ENCODE measurements around the gene CDKL5. TPM values are rescaled to one million over a fixed set of nuclear protein-coding genes. Genes with fewer than 3 reads are reported as not detected.

Gene CDKL5
- total and polyA plus RNA-seq, 2 donors (not counting 1 experiment from before 2014, with no cell fraction given) = 0.72 to 4.6 TPM

GRCh38 chrX:18577400-18577799, 152.0 kb downstream of the CDKL5 start:
- Histone ChIP-seq H3K4me3 (ENCODE audit: control extremely low read depth in 1 of 5, extremely low read depth in 1 of 5, insufficient read depth in 1 of 5, low read depth in 2 of 5, low read length in 4 of 5) (no peak overlapping the region), H3K27ac (ENCODE audit: low read length in 2 of 2) (no peak overlapping the region), H3K36me3 (replicated peaks in 1 of 2; ENCODE audit: control extremely low read depth in 1 of 2, control insufficient read depth in 1 of 2, extremely low read depth in 1 of 2, insufficient read depth in 2 of 2, low read length in 1 of 2) (no peaks in the 10 kb centered on the region), H3K4me2 (replicated peaks; ENCODE audit: low read depth, low read length, poor library complexity, severe bottlenecking) (no peak overlapping the region), H3K79me2 (ENCODE audit: control insufficient read depth, insufficient read depth, low read length) (no peaks in the 10 kb centered on the region), H3K9me3 (ENCODE audit: control extremely low read depth in 1 of 3, control insufficient read depth in 2 of 3, insufficient read depth in 1 of 3, low read length in 2 of 3) (no peaks in the 10 kb centered on the region), H3K27me3 (replicated peaks in 1 of 4; ENCODE audit: control extremely low read depth in 1 of 4, control insufficient read depth in 3 of 4, insufficient read depth in 4 of 4, low read length in 3 of 4) (no peaks in the 10 kb centered on the region), H4K20me1 (ENCODE audit: control insufficient read depth, insufficient read depth, low read length, poor library complexity, severe bottlenecking) (no peaks in the 10 kb centered on the region), H3K4me1 (ENCODE audit: control insufficient read depth in 2 of 2, insufficient read depth in 2 of 2, low read length in 2 of 2) (no peaks in the 10 kb centered on the region), H3K9ac (ENCODE audit: low read length) (no peak overlapping the region), H2AFZ (ENCODE audit: insufficient read depth, low read depth, low read length, poor library complexity, severe bottlenecking) (no peak overlapping the region)
- no peak for ATAC-seq (ENCODE audit: low read depth)
- H3K4me3 Mint-ChIP-seq = no peak overlapping the region
- no peak for TF ChIP-seq EZH2 (IDR thresholded peaks at IDR 0.05; ENCODE audit: borderline replicate concordance, insufficient read depth, low read depth, low read length, poor library complexity, severe bottlenecking)
- intact Hi-C loops (cut with micrococcal nuclease) = no loop called here
- WGBS (ENCODE audit: insufficient coverage) = 86% methylated on average over 1 of the region's 4 CpGs
- H3K4me1 Mint-ChIP-seq = no peaks in the 10 kb centered on the region
- ChIA-PET POLR2A (no interaction called here), CTCF (no interaction called here)
- H3K27me3 Mint-ChIP-seq = no peaks in the 10 kb centered on the region
- no peak overlapping the region for H3K27ac Mint-ChIP-seq
- no peaks in the 10 kb centered on the region for H3K9me3 Mint-ChIP-seq (ENCODE audit: insufficient read depth)
- no peak for DNase-seq

GRCh38 chrX:18578546-18578945, 153.1 kb downstream of the CDKL5 start:
- Mint-ChIP-seq H3K27ac (no peak overlapping the region), H3K9me3 (ENCODE audit: insufficient read depth) (no peaks in the 10 kb centered on the region)

More at GRCh38 chrX:18578546-18578945, 153.1 kb downstream of the CDKL5 start:
- H2AFZ ChIP-seq (ENCODE audit: insufficient read depth, low read depth, low read length, poor library complexity, severe bottlenecking) = no peak overlapping the region
- H3K4me2 ChIP-seq (replicated peaks; ENCODE audit: low read depth, low read length, poor library complexity, severe bottlenecking) = no peak overlapping the region
- Mint-ChIP-seq H3K27me3 (no peaks in the 10 kb centered on the region), H3K4me3 (no peak overlapping the region), H3K4me1 (no peaks in the 10 kb centered on the region)
- H3K27me3 ChIP-seq (replicated peaks in 1 of 4; ENCODE audit: control extremely low read depth in 1 of 4, control insufficient read depth in 3 of 4, insufficient read depth in 4 of 4, low read length in 3 of 4) = no peaks in the 10 kb centered on the region
- POLR2A ChIA-PET = no interaction called here
- no peaks in the 10 kb centered on the region for H3K36me3 ChIP-seq (replicated peaks in 1 of 2; ENCODE audit: control extremely low read depth in 1 of 2, control insufficient read depth in 1 of 2, extremely low read depth in 1 of 2, insufficient read depth in 2 of 2, low read length in 1 of 2)
- intact Hi-C loops (cut with micrococcal nuclease) = no loop called here
- CTCF ChIA-PET = no interaction called here
- DNase-seq = no peak
- H3K27ac ChIP-seq (ENCODE audit: low read length in 2 of 2) = no peak overlapping the region
- H3K4me1 ChIP-seq (ENCODE audit: control insufficient read depth in 2 of 2, insufficient read depth in 2 of 2, low read length in 2 of 2) = no peaks in the 10 kb centered on the region
- WGBS (ENCODE audit: insufficient coverage) = no CpG with 5 or more reads among the region's 2 CpGs
- H3K79me2 ChIP-seq (ENCODE audit: control insufficient read depth, insufficient read depth, low read length) = no peaks in the 10 kb centered on the region
- TF ChIP-seq EZH2 (IDR thresholded peaks at IDR 0.05; ENCODE audit: borderline replicate concordance, insufficient read depth, low read depth, low read length, poor library complexity, severe bottlenecking) (no peak), CTCF (IDR thresholded peaks at IDR 0.05) (no peak)
- H3K9me3 ChIP-seq (ENCODE audit: control extremely low read depth in 1 of 3, control insufficient read depth in 2 of 3, insufficient read depth in 1 of 3, low read length in 2 of 3) = no peaks in the 10 kb centered on the region
- H3K9ac ChIP-seq (ENCODE audit: low read length) = no peak overlapping the region
- no peaks in the 10 kb centered on the region for H4K20me1 ChIP-seq (ENCODE audit: control insufficient read depth, insufficient read depth, low read length, poor library complexity, severe bottlenecking)
- no peak for ATAC-seq (ENCODE audit: low read depth)
- no peak overlapping the region for H3K4me3 ChIP-seq (ENCODE audit: control extremely low read depth in 1 of 5, extremely low read depth in 1 of 5, insufficient read depth in 1 of 5, low read depth in 2 of 5, low read length in 4 of 5)

All from B cell (primary cell).